BE2C (cell line): ENCODE measurements around the gene DNAAF2.

ENCODE experiments used
- DNase-seq: peaks from one replicate; pipeline ENCODE4 v3.0.0-alpha.2; 2020
- H3K27me3 ChIP-seq: fragments of 250-450 bp; sonication (Bioruptor Pico); 2 replicates; pipeline ENCODE4 v1.5.1; 2020; ENCODE audit warnings: mild to moderate bottlenecking
- H3K36me3 ChIP-seq: fragments of 250-450 bp; sonication (Bioruptor Pico); 2 replicates; pipeline ENCODE4 v1.5.1; 2020; ENCODE audit warnings: mild to moderate bottlenecking
- H3K4me1 ChIP-seq: fragments of 250-450 bp; sonication (Bioruptor Pico); 2 replicates; pipeline ENCODE4 v1.5.1; 2020
- H3K4me3 ChIP-seq: 2 replicates; pipeline ENCODE4 v1.5.1; 2011; ENCODE audit warnings: low read depth, low read length
- H3K9me3 ChIP-seq: fragments of 250-450 bp; sonication (Bioruptor Pico); 2 replicates; pipeline ENCODE4 v1.5.1; 2020
- CTCF ChIP-seq: IDR thresholded peaks from 2 replicates; pipeline ENCODE4 v1.5.1; 2012; ENCODE audit warnings: mild to moderate bottlenecking, low read depth, low read length

DNAAF2 gene

GRCh38 chr14:49582113-49582977 is 52.7 kb downstream of the DNAAF2 start:
- no peak overlapping the region for H3K4me3 ChIP-seq

GRCh38 chr14:49581209-49582112 is 53.6 kb downstream of the DNAAF2 start:
- TF ChIP-seq CTCF = no peak
- H3K4me3 ChIP-seq = no peak overlapping the region
- H3K27me3 ChIP-seq = no peaks in the 10 kb centered on the region
- peaks cover 13% of the 10 kb centered on the region for H3K4me1 ChIP-seq
- H3K9me3 ChIP-seq = no peaks in the 10 kb centered on the region
- no peak for DNase-seq
- H3K36me3 ChIP-seq = peaks cover 75% of the 10 kb centered on the region

More at GRCh38 chr14:49582113-49582977, 52.7 kb downstream of the DNAAF2 start:
- peaks cover 66% of the 10 kb centered on the region for H3K36me3 ChIP-seq
- no peaks in the 10 kb centered on the region for H3K9me3 ChIP-seq
- no peak for TF ChIP-seq CTCF
- no peaks in the 10 kb centered on the region for H3K27me3 ChIP-seq
- peaks cover 13% of the 10 kb centered on the region for H3K4me1 ChIP-seq
- no peak for DNase-seq

GRCh38 chr14:49579841-49580240 is 55.2 kb downstream of the DNAAF2 start:
- Histone ChIP-seq H3K27me3 (no peaks in the 10 kb centered on the region), H3K4me1 (peaks cover 13% of the 10 kb centered on the region), H3K36me3 (peaks cover 80% of the 10 kb centered on the region), H3K9me3 (no peaks in the 10 kb centered on the region), H3K4me3 (no peak overlapping the region)
- DNase-seq = no peak
- no peak for TF ChIP-seq CTCF

GRCh38 chr14:49578141-49578540 is 56.9 kb downstream of the DNAAF2 start:
- H3K9me3 ChIP-seq = no peaks in the 10 kb centered on the region

More at GRCh38 chr14:49578141-49578540, 56.9 kb downstream of the DNAAF2 start:
- no peak overlapping the region for H3K4me3 ChIP-seq
- peaks cover 7% of the 10 kb centered on the region for H3K4me1 ChIP-seq
- no peak for DNase-seq
- peaks cover 79% of the 10 kb centered on the region for H3K36me3 ChIP-seq
- H3K27me3 ChIP-seq = no peaks in the 10 kb centered on the region
- no peak for TF ChIP-seq CTCF
